Naive thymus-derived CD8-positive, alpha-beta T cell (primary cell): Measurements from ENCODE around the gene GUCY1A2. TPM values are rescaled to one million over a fixed set of nuclear protein-coding genes. Genes with fewer than 3 reads are reported as not detected.
"Not testable (repeated sequence)": the region's sequence is repeated elsewhere in the genome, so short reads cannot be mapped to it uniquely, and the experiment has no call there.

Source experiments
- ATAC-seq, 2 donors: fragments of 150-1000 bp; cut with Tn5 transposase in 1 of 2; sonication (Bioruptor Pico), chemical (Tn5 transposase) in 1 of 2; 1 replicate in 1 of 2; 2 replicates in 1 of 2; pipeline ENCODE4 v1.10.0; 2021; ENCODE audit warnings: mild to moderate bottlenecking in 2 of 2, moderate library complexity in 2 of 2
- POLR2A ChIA-PET: fragments of 350-600 bp; sonication (Branson Sonifier 250); formaldehyde crosslinking; loops from one replicate; lab custom pipeline; 2021; ENCODE audit warnings: antibody characterized with exemption; lab: Charles Lee
- DNase-seq, 10 donors: peaks; one replicate each; pipeline versions ENCODE4 v3.0.0 to v3.0.0-alpha.2; 2020 to 2022
- H3K27ac Mint-ChIP-seq, 10 donors: one replicate each; pipeline ENCODE4 v1.8.0; 2020 to 2022; ENCODE audit warnings: mild to moderate bottlenecking in 10 of 10, mixed read lengths in 10 of 10, moderate library complexity in 4 of 10, inconsistent platforms in 1 of 10
- H3K27me3 Mint-ChIP-seq, 5 donors: one replicate each; pipeline ENCODE4 v1.8.0; 2021 to 2022; ENCODE audit warnings: mixed read lengths in 5 of 5
- H3K36me3 Mint-ChIP-seq, 3 donors: one replicate each; pipeline ENCODE4 v1.8.0; 2020 to 2022; ENCODE audit warnings: mixed read lengths in 3 of 3, mild to moderate bottlenecking in 2 of 3, inconsistent platforms in 1 of 3
- H3K4me1 Mint-ChIP-seq, 4 donors: one replicate each; pipeline ENCODE4 v1.8.0; 2021 to 2022; ENCODE audit warnings: mixed read lengths in 4 of 4
- H3K4me3 Mint-ChIP-seq, 10 donors: one replicate each; pipeline ENCODE4 v1.8.0; 2020 to 2022; ENCODE audit warnings: mild to moderate bottlenecking in 10 of 10, mixed read lengths in 10 of 10, moderate library complexity in 6 of 10, inconsistent platforms in 1 of 10
- H3K9me3 Mint-ChIP-seq, 9 donors: one replicate each; pipeline ENCODE4 v1.8.0; 2020 to 2022; ENCODE audit warnings: mixed read lengths in 9 of 9, mild to moderate bottlenecking in 3 of 9, inconsistent platforms in 1 of 9, moderate library complexity in 1 of 9
- polyA plus RNA-seq, 3 donors: library from polyadenylated mRNA; unstranded; fragments of 300-500 nt; fragmentation: Illumina TruSeq; gene quantifications; one replicate each; pipeline ENCODE4 v1.2.3, GENCODE V29; 2021
- total RNA-seq, 8 experiments: library from RNA in 2 of 8; stranded (reverse) in 2 of 8; gene quantifications; one replicate each; pipeline ENCODE4 v1.2.3 and lab custom pipeline; 2021 to 2026

The GUCY1A2 gene
- total and polyA plus RNA-seq, 5 experiments from 2014 or later, result not detected

DNA sequence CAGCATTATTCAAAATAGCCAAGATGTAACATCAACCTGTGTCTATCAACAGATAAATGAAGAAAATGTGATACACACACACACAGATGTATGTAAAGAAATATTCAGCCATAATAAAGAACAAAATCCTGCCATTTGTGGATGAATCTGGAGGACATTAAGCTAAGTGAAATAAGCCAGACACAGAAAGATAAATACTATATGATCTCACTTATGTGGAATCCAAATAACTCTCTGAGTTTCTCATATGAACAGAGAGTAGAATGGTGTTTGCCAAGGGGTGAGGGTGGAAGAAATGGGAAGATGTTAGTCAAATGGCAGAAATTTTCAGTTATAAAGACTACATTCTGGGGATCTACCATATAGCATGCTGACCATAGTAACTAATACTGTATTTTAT lies 224.2 kb downstream of the GUCY1A2 start:
- POLR2A ChIA-PET, result no interaction called here
- no peaks in the 10 kb centered on the region for H3K36me3 Mint-ChIP-seq

DNA sequence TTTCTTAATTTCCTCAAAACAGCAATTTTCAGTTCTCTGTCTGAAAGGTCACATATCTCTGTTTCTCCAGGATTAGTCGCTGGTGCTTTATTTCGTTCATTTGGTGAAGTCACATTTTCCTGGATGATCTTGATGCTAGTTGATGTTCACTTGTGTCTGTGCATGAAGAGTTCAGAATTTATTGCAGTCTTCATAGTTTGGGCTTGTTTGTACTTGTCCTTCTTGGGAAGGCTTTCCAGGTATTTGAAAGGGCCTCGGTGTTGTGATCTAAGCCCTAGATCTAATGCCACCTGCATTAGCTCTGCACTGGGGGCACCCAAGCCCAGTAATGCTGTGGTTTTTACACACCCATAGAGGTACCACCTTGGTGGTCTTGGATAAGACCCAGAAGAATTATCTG lies 228.9 kb downstream of the GUCY1A2 start:
- H3K4me3 Mint-ChIP-seq, result no peak overlapping the region
- no peak for ATAC-seq
- no peaks in the 10 kb centered on the region for H3K27me3 Mint-ChIP-seq
- no peak for DNase-seq
- no peaks in the 10 kb centered on the region for H3K36me3 Mint-ChIP-seq
- H3K4me1 Mint-ChIP-seq, result no peaks in the 10 kb centered on the region
- H3K27ac Mint-ChIP-seq, result no peak overlapping the region
- POLR2A ChIA-PET, result no interaction called here
- peaks cover 4 to 35% (median 8%) of the 10 kb centered on the region in 9 donors for H3K9me3 Mint-ChIP-seq

More for the DNA sequence above, 224.2 kb downstream of the GUCY1A2 start:
- DNase-seq (no peak), ATAC-seq (no peak)
- H3K9me3 Mint-ChIP-seq, result peaks cover 0 to 28% (median 15%) of the 10 kb centered on the region in 9 donors
- peaks cover 0 to 4% (median 0%) of the 10 kb centered on the region in 5 donors for H3K27me3 Mint-ChIP-seq
- no peaks in the 10 kb centered on the region for H3K4me1 Mint-ChIP-seq
- H3K27ac Mint-ChIP-seq, result no peak overlapping the region
- H3K4me3 Mint-ChIP-seq, result no peak overlapping the region

DNA sequence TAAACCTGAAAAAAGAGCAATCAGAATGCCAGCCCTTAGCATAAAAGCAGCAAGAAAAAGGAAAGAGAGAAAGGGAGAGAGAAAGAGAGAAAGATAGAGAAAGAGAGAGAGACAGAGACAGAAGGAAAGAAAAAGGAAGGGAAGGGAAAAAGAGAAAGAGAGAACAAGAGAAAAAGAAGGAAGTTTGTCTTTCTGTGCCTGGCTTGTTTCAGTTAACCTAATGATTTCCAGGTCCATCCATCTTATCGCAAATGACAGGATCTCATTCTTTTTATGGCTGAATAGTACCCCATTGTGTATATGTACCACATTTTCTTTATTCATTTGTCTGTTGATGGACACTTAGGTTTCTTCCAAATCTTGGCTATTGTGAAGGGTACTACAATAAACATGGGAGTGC lies 230.8 kb downstream of the GUCY1A2 start:
- peaks cover 3 to 44% (median 12%) of the 10 kb centered on the region in 9 donors for H3K9me3 Mint-ChIP-seq
- H3K4me1 Mint-ChIP-seq, result no peaks in the 10 kb centered on the region
- ATAC-seq, result no peak

DNA sequence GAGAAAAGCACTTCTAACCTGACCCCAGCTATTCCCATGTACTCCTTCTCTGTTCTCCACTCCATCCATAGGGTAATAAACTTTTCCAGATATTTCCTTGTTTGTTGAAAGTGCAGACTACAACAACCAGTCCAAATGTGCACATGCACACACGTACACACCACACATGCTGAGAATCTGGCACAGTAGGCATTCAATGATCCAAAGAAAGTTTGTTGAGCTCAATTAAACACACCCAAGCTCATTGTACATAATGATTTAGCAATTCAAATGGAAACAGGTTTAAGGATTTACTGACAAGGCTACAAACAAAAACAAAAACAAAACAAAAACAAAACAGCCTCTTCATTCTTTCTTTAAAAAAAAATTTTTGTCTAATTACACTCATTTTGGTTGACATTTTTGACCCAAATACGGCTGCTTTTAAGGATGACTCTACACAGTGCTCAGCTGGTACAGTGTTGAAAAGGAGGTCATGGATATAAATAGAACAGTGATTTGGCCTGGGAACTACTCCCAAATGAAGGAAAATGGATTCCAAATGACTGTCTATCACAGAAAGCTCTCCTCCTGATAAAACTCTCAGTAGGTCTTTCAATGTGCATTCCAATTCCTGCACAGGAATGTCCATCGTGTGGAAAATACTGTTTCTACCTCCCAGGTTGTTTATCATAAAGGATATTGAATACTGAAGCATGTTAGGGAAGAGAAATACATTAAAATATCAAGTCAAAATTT lies 232.2 kb downstream of the GUCY1A2 start:
- H3K4me1 Mint-ChIP-seq, result no peaks in the 10 kb centered on the region

More for the DNA sequence above, 230.8 kb downstream of the GUCY1A2 start:
- Mint-ChIP-seq H3K27ac (no peak overlapping the region), H3K27me3 (no peaks in the 10 kb centered on the region), H3K36me3 (no peaks in the 10 kb centered on the region), H3K4me3 (no peak overlapping the region)
- no peak for DNase-seq
- POLR2A ChIA-PET, result no interaction called here

DNA sequence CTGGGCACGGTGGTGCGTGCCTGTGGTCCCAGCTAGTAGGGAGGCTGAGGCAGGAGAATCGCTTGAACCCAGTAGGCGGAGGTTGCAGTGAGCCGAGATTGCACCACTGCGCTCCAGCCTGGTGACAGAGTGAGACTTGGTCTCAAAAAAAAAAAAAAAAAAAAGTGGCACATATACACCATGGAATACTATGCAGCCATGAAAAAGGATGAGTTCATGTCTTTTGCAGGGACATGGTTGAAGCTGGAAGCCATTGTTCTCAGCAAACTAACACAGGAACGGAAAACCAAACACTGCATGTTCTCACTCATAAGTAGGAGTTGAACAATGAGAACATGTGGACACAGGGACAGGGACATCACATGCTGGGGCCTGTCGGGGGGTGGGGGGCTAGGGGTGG lies 241.0 kb downstream of the GUCY1A2 start:
- DNase-seq, H3K27me3 Mint-ChIP-seq, H3K36me3 Mint-ChIP-seq, H3K4me3 Mint-ChIP-seq, H3K27ac Mint-ChIP-seq, POLR2A ChIA-PET, ATAC-seq, H3K4me1 Mint-ChIP-seq: not testable (repeated sequence)
- peaks cover 3 to 25% (median 13%) of the 10 kb centered on the region in 9 donors for H3K9me3 Mint-ChIP-seq

More for the DNA sequence above, 232.2 kb downstream of the GUCY1A2 start:
- no peak overlapping the region for H3K27ac Mint-ChIP-seq
- H3K36me3 Mint-ChIP-seq, result no peaks in the 10 kb centered on the region
- peaks cover 5 to 44% (median 10%) of the 10 kb centered on the region in 9 donors for H3K9me3 Mint-ChIP-seq
- POLR2A ChIA-PET, result no interaction called here
- H3K27me3 Mint-ChIP-seq, result no peaks in the 10 kb centered on the region
- no peak overlapping the region for H3K4me3 Mint-ChIP-seq
- ATAC-seq (no peak), DNase-seq (no peak)

DNA sequence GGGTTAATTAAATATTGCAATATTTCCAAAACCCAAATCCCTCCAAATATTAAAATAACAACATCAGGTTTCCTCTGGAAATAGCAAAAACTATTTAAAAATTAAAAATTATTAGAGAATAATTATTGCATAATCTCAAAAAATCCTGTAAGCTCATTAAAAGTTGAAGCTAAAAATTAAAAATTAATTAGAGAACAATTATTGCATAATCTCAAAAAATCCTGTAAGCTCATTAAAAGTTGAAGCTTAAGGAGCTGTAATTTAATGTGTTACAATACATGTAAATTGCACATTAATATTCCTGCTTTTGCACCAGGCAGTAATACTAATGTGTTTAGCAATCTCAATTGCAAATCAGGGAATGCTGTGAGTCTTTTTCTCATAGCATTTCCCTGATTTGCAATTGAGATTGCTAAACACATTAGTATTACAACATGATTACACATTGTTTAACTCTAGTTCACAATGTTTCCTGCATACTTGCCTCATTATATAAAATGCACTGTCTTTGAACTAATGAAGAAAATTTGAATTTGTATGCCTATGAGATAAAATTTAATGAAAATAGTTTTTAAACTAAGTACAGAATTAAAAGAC lies 247.7 kb downstream of the GUCY1A2 start:
- POLR2A ChIA-PET, result no interaction called here
- H3K4me1 Mint-ChIP-seq, result no peaks in the 10 kb centered on the region
- DNase-seq, result no peak
- H3K4me3 Mint-ChIP-seq, result no peak overlapping the region
- no peaks in the 10 kb centered on the region for H3K27me3 Mint-ChIP-seq
- H3K27ac Mint-ChIP-seq, result no peak overlapping the region
- ATAC-seq, result no peak
- peaks cover 0 to 5% (median 0%) of the 10 kb centered on the region in 3 donors for H3K36me3 Mint-ChIP-seq
- peaks cover 0 to 12% (median 5%) of the 10 kb centered on the region in 9 donors for H3K9me3 Mint-ChIP-seq

DNA sequence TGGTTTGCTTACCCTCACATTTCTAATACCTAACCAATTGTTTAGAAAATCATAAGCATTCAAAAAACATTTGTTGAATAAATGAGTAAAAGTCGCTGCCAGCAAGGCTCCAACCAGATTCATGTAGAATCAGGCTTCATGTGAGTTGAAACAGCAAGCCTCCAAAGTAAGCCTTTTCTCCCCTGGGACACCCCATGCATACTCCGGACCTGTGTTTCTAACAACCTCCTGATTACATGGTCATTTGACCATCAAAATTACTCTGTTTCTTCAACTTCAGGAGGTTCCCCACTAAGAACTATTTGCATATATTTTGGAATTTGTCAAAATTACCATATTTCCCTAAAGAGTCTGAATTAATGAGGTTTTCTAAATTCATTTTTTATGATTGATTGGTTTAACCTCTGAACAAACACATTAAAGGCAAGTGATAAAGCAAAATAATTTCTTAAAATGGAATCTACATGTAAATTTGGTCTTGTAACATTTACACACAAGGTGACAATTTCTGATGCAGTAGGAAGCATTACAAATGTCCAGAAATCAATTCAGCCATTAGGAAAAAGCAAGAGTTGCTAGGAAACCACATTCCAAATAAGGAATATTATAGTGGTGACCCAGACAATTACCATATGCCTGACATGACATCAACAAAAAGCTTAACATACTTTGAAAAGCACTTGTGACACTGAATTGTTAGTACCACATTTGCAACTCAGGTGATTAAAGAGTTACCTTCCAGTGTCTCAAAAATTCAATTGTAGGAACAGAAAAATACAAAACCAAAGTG lies 252.6 kb downstream of the GUCY1A2 start:
- POLR2A ChIA-PET, result no interaction called here
- ATAC-seq (no peak), DNase-seq (no peak)
- Mint-ChIP-seq H3K36me3 (no peaks in the 10 kb centered on the region), H3K27ac (no peak overlapping the region), H3K4me3 (no peak overlapping the region), H3K4me1 (no peaks in the 10 kb centered on the region), H3K9me3 (peaks cover 0 to 8% (median 0%) of the 10 kb centered on the region in 9 donors), H3K27me3 (no peaks in the 10 kb centered on the region)

DNA sequence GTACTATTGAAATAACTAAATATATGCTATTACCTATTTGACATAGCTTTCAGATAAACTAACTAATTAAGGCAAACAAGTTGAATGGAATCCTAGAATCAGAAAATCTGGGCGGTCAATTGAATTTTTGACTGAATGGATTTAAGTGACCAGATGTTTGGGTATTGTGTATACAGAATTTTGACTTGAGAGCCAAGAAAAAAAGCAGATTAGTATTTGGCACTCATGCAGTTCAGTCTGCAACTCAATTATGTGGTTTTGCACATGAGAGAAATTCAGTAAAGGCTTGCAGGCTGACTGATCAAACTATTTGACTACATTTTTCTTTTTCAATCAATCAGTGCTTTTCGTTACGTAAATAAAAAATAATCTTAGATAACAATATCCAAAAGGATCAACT lies 254.8 kb downstream of the GUCY1A2 start:
- Mint-ChIP-seq H3K9me3 (peaks cover 2 to 10% (median 5%) of the 10 kb centered on the region in 9 donors), H3K4me3 (no peak overlapping the region), H3K4me1 (no peaks in the 10 kb centered on the region), H3K27me3 (no peaks in the 10 kb centered on the region), H3K27ac (no peak overlapping the region), H3K36me3 (no peaks in the 10 kb centered on the region)
- DNase-seq, result no peak
- POLR2A ChIA-PET, result no interaction called here
- no peak for ATAC-seq

DNA sequence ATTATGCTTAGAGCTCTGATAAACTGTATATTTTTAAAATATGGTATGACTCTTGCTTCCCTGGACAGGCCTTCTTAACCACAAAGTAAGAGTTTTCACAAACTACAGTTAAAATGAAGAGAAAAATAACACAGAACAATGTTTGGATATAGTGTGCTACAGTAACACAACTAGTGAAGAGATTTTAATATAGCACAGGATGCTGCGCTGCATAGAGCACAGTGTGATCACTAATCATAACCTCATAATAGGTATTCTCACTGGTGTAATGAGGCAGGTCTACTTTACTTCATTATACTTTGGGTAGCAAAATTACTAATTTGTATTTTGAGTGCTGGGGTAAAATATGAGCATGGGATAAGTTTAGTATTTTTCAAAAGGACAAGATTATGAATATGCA lies 256.5 kb downstream of the GUCY1A2 start:
- Mint-ChIP-seq H3K27me3 (no peaks in the 10 kb centered on the region), H3K4me3 (no peak overlapping the region), H3K9me3 (peaks cover 4 to 17% (median 9%) of the 10 kb centered on the region in 9 donors), H3K27ac (no peak overlapping the region), H3K36me3 (no peaks in the 10 kb centered on the region), H3K4me1 (no peaks in the 10 kb centered on the region)
- DNase-seq (no peak), ATAC-seq (no peak)
- POLR2A ChIA-PET, result no interaction called here

DNA sequence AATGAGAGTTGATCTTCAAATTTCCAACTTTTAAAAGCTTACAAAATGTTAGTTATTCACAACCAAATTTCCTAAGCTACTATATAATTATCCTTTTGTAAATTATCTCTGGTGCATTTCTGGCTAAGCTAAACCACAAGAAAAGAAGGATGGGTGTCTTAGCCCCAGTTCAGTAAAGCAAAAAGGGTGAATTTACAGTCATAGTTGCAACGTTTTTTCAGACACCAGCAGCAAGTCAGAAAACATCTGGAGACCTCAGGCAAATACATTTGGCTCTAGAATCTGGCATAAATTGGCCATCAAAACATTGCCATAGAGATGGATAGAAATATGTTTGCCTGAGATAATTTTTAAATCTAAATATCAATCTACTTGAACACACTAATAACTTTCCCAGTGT lies 257.0 kb downstream of the GUCY1A2 start:
- H3K4me3 Mint-ChIP-seq, result no peak overlapping the region
- DNase-seq, result no peak
- peaks cover 6 to 22% (median 12%) of the 10 kb centered on the region in 9 donors for H3K9me3 Mint-ChIP-seq
- H3K27me3 Mint-ChIP-seq, result no peaks in the 10 kb centered on the region
- no peak for ATAC-seq
- POLR2A ChIA-PET, result no interaction called here
- no peaks in the 10 kb centered on the region for H3K36me3 Mint-ChIP-seq
- no peaks in the 10 kb centered on the region for H3K4me1 Mint-ChIP-seq
- no peak overlapping the region for H3K27ac Mint-ChIP-seq

DNA sequence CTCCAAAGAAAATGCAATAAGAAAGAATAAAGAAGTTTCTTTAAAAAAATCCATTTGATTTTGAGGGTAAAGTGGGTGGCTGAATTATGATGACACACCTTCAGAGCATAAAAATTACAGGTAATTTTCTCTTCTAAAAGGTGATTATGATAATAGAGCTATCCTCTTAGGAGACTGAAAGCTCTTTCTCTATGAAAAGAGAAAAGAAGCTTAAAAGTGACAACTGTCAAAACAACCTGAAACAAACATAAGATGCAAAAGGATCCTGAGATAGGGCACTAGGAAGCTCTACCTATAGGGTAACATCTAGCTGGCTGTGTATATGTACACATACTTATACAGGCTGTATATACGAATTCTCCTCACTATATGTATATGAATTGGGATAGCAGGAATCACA lies 270.2 kb downstream of the GUCY1A2 start:
- H3K27me3 Mint-ChIP-seq, result no peaks in the 10 kb centered on the region
- no peaks in the 10 kb centered on the region for H3K4me1 Mint-ChIP-seq
- no peaks in the 10 kb centered on the region for H3K36me3 Mint-ChIP-seq
- no peak overlapping the region for H3K27ac Mint-ChIP-seq
- DNase-seq, result no peak
- POLR2A ChIA-PET, result no interaction called here
- peaks cover 0 to 20% (median 7%) of the 10 kb centered on the region in 9 donors for H3K9me3 Mint-ChIP-seq
- H3K4me3 Mint-ChIP-seq, result no peak overlapping the region
- ATAC-seq, result no peak

DNA sequence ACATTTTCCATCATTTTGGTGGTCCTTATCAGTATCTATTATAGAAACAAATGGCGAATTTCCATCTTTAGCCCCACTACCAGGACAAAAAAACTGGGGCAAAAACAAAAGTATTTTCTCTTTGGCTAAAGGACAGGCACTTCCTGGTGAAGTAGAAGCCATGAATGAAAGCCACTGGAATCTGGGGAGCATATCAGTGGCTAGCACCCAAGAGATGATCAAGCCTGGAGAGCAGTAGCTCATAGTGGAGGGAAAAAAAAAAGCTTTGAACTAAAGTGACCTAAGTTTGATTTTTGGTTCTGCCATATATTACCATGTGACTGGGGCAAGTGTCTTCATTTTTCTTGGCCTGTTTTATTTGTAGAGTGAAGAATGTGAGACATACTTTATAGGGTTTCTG lies 272.3 kb downstream of the GUCY1A2 start:
- DNase-seq, result no peak
- no peak for ATAC-seq
- H3K27ac Mint-ChIP-seq, result no peak overlapping the region
- no peak overlapping the region for H3K4me3 Mint-ChIP-seq
- POLR2A ChIA-PET, result no interaction called here
- no peaks in the 10 kb centered on the region for H3K27me3 Mint-ChIP-seq
- H3K36me3 Mint-ChIP-seq, result no peaks in the 10 kb centered on the region
- peaks cover 0 to 15% (median 7%) of the 10 kb centered on the region in 9 donors for H3K9me3 Mint-ChIP-seq
- H3K4me1 Mint-ChIP-seq, result no peaks in the 10 kb centered on the region

DNA sequence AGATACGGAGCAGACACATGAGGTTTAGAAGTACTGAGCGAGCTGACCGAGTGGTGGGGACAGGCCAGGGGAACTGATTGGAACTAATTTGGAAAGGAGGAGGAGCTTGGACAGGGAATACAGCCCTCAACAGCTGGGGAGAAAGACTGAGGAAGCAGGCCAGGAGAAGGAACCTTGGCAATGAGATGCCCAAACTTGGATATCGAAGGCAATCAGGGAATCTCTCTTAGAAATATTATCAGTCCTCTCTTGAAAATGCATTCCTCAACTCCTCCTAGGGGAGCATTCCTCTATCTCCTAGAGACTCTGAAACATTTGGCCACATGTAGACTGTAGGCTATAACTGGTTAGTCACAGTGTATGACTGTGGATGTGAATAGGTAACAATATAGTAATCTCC lies 284.6 kb downstream of the GUCY1A2 start:
- no peak for ATAC-seq
- Mint-ChIP-seq H3K36me3 (no peaks in the 10 kb centered on the region), H3K4me1 (no peaks in the 10 kb centered on the region), H3K4me3 (no peak overlapping the region), H3K27ac (no peak overlapping the region), H3K9me3 (peaks cover 5 to 33% (median 14%) of the 10 kb centered on the region in 9 donors), H3K27me3 (no peaks in the 10 kb centered on the region)
- DNase-seq, result no peak
- POLR2A ChIA-PET, result no interaction called here
